HEK293 (cell line): Measurements from ENCODE around the gene ETV6.
A peak's percentile ranks its signal among the peaks of the same experiment; 100 is the strongest.

ENCODE experiments used
- CTCF ChIA-PET: fragments of 350-600 bp; formaldehyde crosslinking; extraction: SDS; loops from one replicate; lab custom pipeline; 2021; ENCODE audit warnings: antibody characterized with exemption; lab: Yijun Ruan, JAX
- POLR2A ChIA-PET: fragments of 300-600 bp; formaldehyde crosslinking; extraction: SDS; loops from one replicate; lab custom pipeline; 2020; ENCODE audit warnings: antibody characterized with exemption, inconsistent platforms; lab: Yijun Ruan, JAX
- H3K27ac ChIP-seq: fragments of 200-500 bp; sonication (Bioruptor generic); 2 replicates; pipeline ENCODE4 v1.5.1; 2014; ENCODE audit warnings: low read depth, low read length, control low read depth, inconsistent platforms; ENCODE audit errors: extremely low read depth
- H3K36me3 ChIP-seq, 2 experiments: fragments of 200-500 bp in 1 of 2; sonication (Bioruptor generic) in 1 of 2; 1 replicate in 1 of 2; 2 replicates in 1 of 2; pipeline ENCODE4 v1.5.1; 2014 to 2017; ENCODE audit warnings: inconsistent platforms in 2 of 2, low read length in 2 of 2; ENCODE audit not compliant: control insufficient read depth in 2 of 2, insufficient read depth in 1 of 2
- H3K4me1 ChIP-seq: fragments of 200-500 bp; sonication (Bioruptor generic); 2 replicates; pipeline ENCODE4 v1.5.1; 2014; ENCODE audit warnings: mild to moderate bottlenecking, low read length, inconsistent platforms; ENCODE audit not compliant: control insufficient read depth, insufficient read depth
- H3K4me3 ChIP-seq: 2 replicates; pipeline ENCODE4 v1.5.1; 2011; ENCODE audit warnings: low read depth, mild to moderate bottlenecking, control low read depth, low read length, moderate library complexity
- H3K9me3 ChIP-seq: fragments of 200-500 bp; sonication (Bioruptor generic); 2 replicates; pipeline ENCODE4 v1.5.1; 2014; ENCODE audit warnings: low read depth, low read length, inconsistent platforms; ENCODE audit not compliant: control insufficient read depth, insufficient read depth
- PRDM4 ChIP-seq: fragments of 450-650 bp; formaldehyde crosslinking; IDR thresholded peaks from 2 replicates; pipeline ENCODE4 v1.5.1; 2017; ENCODE audit warnings: missing biosample characterization, missing genetic modification characterization
- SCRT1 ChIP-seq: fragments of 450-650 bp; formaldehyde crosslinking; IDR thresholded peaks from 2 replicates; pipeline ENCODE4 v1.5.1; 2016; ENCODE audit warnings: missing biosample characterization, missing genetic modification characterization, borderline replicate concordance
- SCRT2 ChIP-seq: fragments of 450-650 bp; formaldehyde crosslinking; IDR thresholded peaks from 2 replicates; pipeline ENCODE4 v1.5.1; 2016; ENCODE audit warnings: missing biosample characterization, missing genetic modification characterization
- TSHZ1 ChIP-seq: fragments of 450-650 bp; formaldehyde crosslinking; IDR thresholded peaks from 2 replicates; pipeline ENCODE4 v1.5.1; 2016; ENCODE audit warnings: missing biosample characterization, missing genetic modification characterization, borderline replicate concordance
- ZBTB7A ChIP-seq: fragments of 450-650 bp; formaldehyde crosslinking; IDR thresholded peaks from 2 replicates; pipeline ENCODE4 v1.5.1; 2016; ENCODE audit warnings: low read depth, missing biosample characterization, missing genetic modification characterization
- ZFP69B ChIP-seq: fragments of 450-650 bp; formaldehyde crosslinking; IDR thresholded peaks from 2 replicates; pipeline ENCODE4 v1.5.1; 2016; ENCODE audit warnings: missing biosample characterization, missing genetic modification characterization
- ZNF10 ChIP-seq: fragments of 450-650 bp; formaldehyde crosslinking; IDR thresholded peaks from 2 replicates; pipeline ENCODE4 v1.5.1; 2017; ENCODE audit warnings: missing biosample characterization, missing genetic modification characterization
- ZNF114 ChIP-seq: fragments of 450-650 bp; formaldehyde crosslinking; IDR thresholded peaks from 2 replicates; pipeline ENCODE4 v1.5.0; 2017; ENCODE audit warnings: missing biosample characterization, missing genetic modification characterization
- ZNF121 ChIP-seq: fragments of 450-650 bp; formaldehyde crosslinking; IDR thresholded peaks from 2 replicates; pipeline ENCODE4 v1.5.1; 2016; ENCODE audit warnings: missing biosample characterization, missing genetic modification characterization
- ZNF169 ChIP-seq: fragments of 450-650 bp; formaldehyde crosslinking; IDR thresholded peaks from 2 replicates; pipeline ENCODE4 v1.5.1; 2016; ENCODE audit warnings: missing biosample characterization, missing genetic modification characterization
- ZNF211 ChIP-seq: fragments of 450-650 bp; formaldehyde crosslinking; IDR thresholded peaks from 2 replicates; pipeline ENCODE4 v1.5.1; 2016; ENCODE audit warnings: low read depth, missing biosample characterization, missing genetic modification characterization
- ZNF223 ChIP-seq: fragments of 450-650 bp; formaldehyde crosslinking; IDR thresholded peaks from 2 replicates; pipeline ENCODE4 v1.5.1; 2016; ENCODE audit warnings: missing biosample characterization, missing genetic modification characterization
- ZNF24 ChIP-seq: fragments of 450-650 bp; formaldehyde crosslinking; IDR thresholded peaks from 2 replicates; pipeline ENCODE4 v1.5.1; 2016; ENCODE audit warnings: missing biosample characterization, missing genetic modification characterization
- ZNF266 ChIP-seq: fragments of 450-650 bp; formaldehyde crosslinking; IDR thresholded peaks from 2 replicates; pipeline ENCODE4 v1.5.1; 2016; ENCODE audit warnings: missing biosample characterization, missing genetic modification characterization, low read depth
- ZNF350 ChIP-seq: fragments of 450-650 bp; formaldehyde crosslinking; IDR thresholded peaks from 2 replicates; pipeline ENCODE4 v1.5.0; 2017; ENCODE audit warnings: missing biosample characterization, mild to moderate bottlenecking, missing genetic modification characterization
- ZNF354C ChIP-seq: fragments of 450-650 bp; formaldehyde crosslinking; IDR thresholded peaks from 2 replicates; pipeline ENCODE4 v1.5.1; 2016; ENCODE audit warnings: missing biosample characterization, missing genetic modification characterization, low read depth, borderline replicate concordance
- ZNF416 ChIP-seq: fragments of 450-650 bp; formaldehyde crosslinking; IDR thresholded peaks from 2 replicates; pipeline ENCODE4 v1.5.1; 2016; ENCODE audit warnings: missing biosample characterization, missing genetic modification characterization
- ZNF426 ChIP-seq: fragments of 450-650 bp; formaldehyde crosslinking; IDR thresholded peaks from 2 replicates; pipeline ENCODE4 v1.5.1; 2017; ENCODE audit warnings: missing biosample characterization, missing genetic modification characterization, mild to moderate bottlenecking, inconsistent platforms, moderate library complexity
- ZNF560 ChIP-seq: fragments of 450-650 bp; formaldehyde crosslinking; IDR thresholded peaks from 2 replicates; pipeline ENCODE4 v1.5.1; 2017; ENCODE audit warnings: missing biosample characterization, missing genetic modification characterization, borderline replicate concordance
- ZNF596 ChIP-seq: fragments of 450-650 bp; IDR thresholded peaks from 2 replicates; pipeline ENCODE4 v1.5.0; 2018; ENCODE audit warnings: missing biosample characterization, mild to moderate bottlenecking, missing genetic modification characterization, moderate library complexity
- ZNF639 ChIP-seq: fragments of 450-650 bp; formaldehyde crosslinking; IDR thresholded peaks from 2 replicates; pipeline ENCODE4 v1.5.1; 2016; ENCODE audit warnings: missing biosample characterization, missing genetic modification characterization
- ZNF664 ChIP-seq: fragments of 450-650 bp; formaldehyde crosslinking; IDR thresholded peaks from 2 replicates; pipeline ENCODE4 v1.5.1; 2016; ENCODE audit warnings: missing biosample characterization, missing genetic modification characterization
- ZNF76 ChIP-seq: fragments of 450-650 bp; formaldehyde crosslinking; IDR thresholded peaks from 2 replicates; pipeline ENCODE4; 2016; ENCODE audit warnings: low read depth, missing biosample characterization, missing genetic modification characterization, borderline replicate concordance
- ZNF776 ChIP-seq: fragments of 450-650 bp; formaldehyde crosslinking; IDR thresholded peaks from 2 replicates; pipeline ENCODE4 v1.5.0; 2017; ENCODE audit warnings: missing biosample characterization, missing genetic modification characterization, borderline replicate concordance
- ZNF785 ChIP-seq: fragments of 450-650 bp; formaldehyde crosslinking; IDR thresholded peaks from 2 replicates; pipeline ENCODE4 v1.5.1; 2016; ENCODE audit warnings: missing biosample characterization, missing genetic modification characterization
- ZNF792 ChIP-seq: fragments of 450-650 bp; formaldehyde crosslinking; IDR thresholded peaks from 2 replicates; pipeline ENCODE4 v1.5.1; 2016; ENCODE audit warnings: missing biosample characterization, missing genetic modification characterization

ETV6 gene

GRCh38 chr12:11710906-11711305 lies 61.4 kb downstream of the ETV6 start:
- ChIA-PET CTCF (interaction anchor here (0.6 kb wide), 1 partner anchor 36 kb away, joined by 4 read pairs; no protein-coding TSS in a partner anchor), POLR2A (no interaction called here)
- H3K36me3 ChIP-seq = no peaks in the 10 kb centered on the region
- no peak overlapping the region for H3K4me3 ChIP-seq
- H3K9me3 ChIP-seq = no peaks in the 10 kb centered on the region
- H3K4me1 ChIP-seq = peaks cover 3% of the 10 kb centered on the region; the same call in 1 of the 2 replicates
- no peak overlapping the region for H3K27ac ChIP-seq
- TF ChIP-seq ZNF121 (tag by site-specific recombination) (no peak), ZNF560 (tag by site-specific recombination) (no peak)

GRCh38 chr12:11711651-11712327 lies 62.3 kb downstream of the ETV6 start:
- TF ChIP-seq ZNF664 (tag by site-specific recombination) (no peak), ZNF223 (tag by site-specific recombination) (no peak), ZNF792 (tag by site-specific recombination) (no peak), ZNF211 (no peak), PRDM4 (tag by site-specific recombination) (no peak), SCRT2 (tag by site-specific recombination) (no peak), ZNF350 (tag by site-specific recombination) (no peak), ZFP69B (tag by site-specific recombination) (no peak), ZBTB7A (no peak), ZNF785 (no peak), ZNF354C (tag by site-specific recombination) (no peak), ZNF76 (tag by site-specific recombination) (no peak), ZNF24 (tag by site-specific recombination) (no peak), ZNF596 (tag by site-specific recombination) (no peak), ZNF776 (no peak)
- TF ChIP-seq, all 188 proteins: peak for 0
- H3K4me3 ChIP-seq = no peak overlapping the region
- H3K9me3 ChIP-seq = no peaks in the 10 kb centered on the region
- peaks cover 3% of the 10 kb centered on the region; the same call in 1 of the 2 replicates for H3K4me1 ChIP-seq
- no peaks in the 10 kb centered on the region for H3K36me3 ChIP-seq
- H3K27ac ChIP-seq = no peak overlapping the region
- ChIA-PET CTCF (no interaction called here), POLR2A (no interaction called here)

- H3K36me3 ChIP-seq = no peaks in the 10 kb centered on the region
- H3K27ac ChIP-seq = no peak overlapping the region
- no peaks in the 10 kb centered on the region for H3K9me3 ChIP-seq
- no peak overlapping the region for H3K4me3 ChIP-seq
- peaks cover 1% of the 10 kb centered on the region; the same call in 1 of the 2 replicates for H3K4me1 ChIP-seq
- ChIA-PET POLR2A (no interaction called here), CTCF (no interaction called here)
- TF ChIP-seq TSHZ1 = no peak
- no peak for TF ChIP-seq ZNF426 (tag by site-specific recombination)
- no peak for TF ChIP-seq ZNF169 (tag by site-specific recombination)
- TF ChIP-seq ZNF266 = no peak
- peak; percentile 47; the same call in 1 of the 2 replicates for TF ChIP-seq ZNF664 (tag by site-specific recombination)
- TF ChIP-seq ZNF10 (tag by site-specific recombination) = peak; percentile 99
- TF ChIP-seq ZNF639 (tag by site-specific recombination) = no peak
- TF ChIP-seq ZNF114 (tag by site-specific recombination) = no peak
- no peak for TF ChIP-seq ZFP69B (tag by site-specific recombination)
- TF ChIP-seq ZNF416 = no peak
- no peak for TF ChIP-seq ZNF211
- TF ChIP-seq SCRT1 (tag by site-specific recombination) = no peak
These were observed 63.0 kb downstream of the ETV6 start for GRCh38 chr12:11712491-11712890.
